WTC11 (cell line): ENCODE results near the gene GCDH. TPM values are rescaled to one million over a fixed set of nuclear protein-coding genes. Genes with fewer than 3 reads are reported as not detected.
A peak's percentile ranks its signal among the peaks of the same experiment; 100 is the strongest.

Source experiments
- ATAC-seq: fragments of 200-7000 bp; cut with Tn5 transposase; 2 replicates; pipeline ENCODE4 v1.10.0; 2021; ENCODE audit warnings: mild to moderate bottlenecking, moderate library complexity
- Bru-seq: library from RNA; stranded (reverse); fragments of 400-500 nt; gene quantifications from one replicate; lab custom pipeline; 2021; lab: Mats Ljungman, UMichigan
- CTCF ChIA-PET: fragments of 300-600 bp; sonication (Branson Sonifier 250); formaldehyde crosslinking; loops from one replicate; lab custom pipeline; 2021; ENCODE audit warnings: antibody characterized with exemption; lab: Charles Lee
- POLR2A ChIA-PET: fragments of 350-600 bp; sonication (Branson Sonifier 250); formaldehyde crosslinking; loops from one replicate; lab custom pipeline; 2021; ENCODE audit warnings: antibody characterized with exemption; lab: Charles Lee
- DNase-seq: peaks from one replicate; pipeline ENCODE4 v3.0.0; 2021; ENCODE audit warnings: low spot score
- H3K27ac Mint-ChIP-seq: 2 replicates; pipeline ENCODE4 v1.8.0; 2021; ENCODE audit warnings: mixed read lengths
- H3K27me3 Mint-ChIP-seq: 2 replicates; pipeline ENCODE4 v1.8.0; 2021; ENCODE audit warnings: low read depth, mild to moderate bottlenecking, moderate library complexity, mixed read lengths
- H3K36me3 Mint-ChIP-seq: 2 replicates; pipeline ENCODE4 v1.8.0; 2021; ENCODE audit warnings: mixed read lengths
- H3K4me1 Mint-ChIP-seq: 2 replicates; pipeline ENCODE4 v1.8.0; 2022; ENCODE audit warnings: mixed read lengths
- H3K4me3 Mint-ChIP-seq: 2 replicates; pipeline ENCODE4 v1.8.0; 2021; ENCODE audit warnings: mild to moderate bottlenecking, moderate library complexity, mixed read lengths
- H3K9me3 Mint-ChIP-seq: 2 replicates; pipeline ENCODE4 v1.8.0; 2021; ENCODE audit warnings: mixed read lengths
- FOXJ3 ChIP-seq: sonication (generic); formaldehyde crosslinking; IDR thresholded peaks from 2 replicates; pipeline ENCODE4 v1.9.0; 2021; ENCODE audit warnings: missing genetic modification reagents, mild to moderate bottlenecking, borderline replicate concordance
- FOXP1 ChIP-seq: sonication (generic); formaldehyde crosslinking; IDR thresholded peaks from 2 replicates; pipeline ENCODE4 v1.8.0; 2022; ENCODE audit warnings: missing genetic modification reagents, mild to moderate bottlenecking, moderate library complexity, borderline replicate concordance
- GABPB1 ChIP-seq: sonication (generic); formaldehyde crosslinking; IDR thresholded peaks from 2 replicates; pipeline ENCODE4 v1.8.1; 2023; ENCODE audit warnings: mild to moderate bottlenecking, missing genetic modification reagents
- IRF2 ChIP-seq: sonication (generic); formaldehyde crosslinking; IDR thresholded peaks from 2 replicates; pipeline ENCODE4 v1.8.0; 2022; ENCODE audit warnings: low read depth, missing genetic modification reagents, borderline replicate concordance
- MYBL2 ChIP-seq: sonication (generic); formaldehyde crosslinking; IDR thresholded peaks from 2 replicates; pipeline ENCODE4 v1.8.1; 2023; ENCODE audit warnings: mild to moderate bottlenecking, moderate library complexity, missing genetic modification reagents
- NFYB ChIP-seq: sonication (generic); formaldehyde crosslinking; conservative IDR thresholded peaks from 2 replicates; pipeline ENCODE4 v1.8.0; 2022; ENCODE audit warnings: low read depth, missing genetic modification reagents
- NR2C2 ChIP-seq: sonication (generic); formaldehyde crosslinking; IDR thresholded peaks from 2 replicates; pipeline ENCODE4 v1.8.0; 2022; ENCODE audit warnings: mild to moderate bottlenecking, missing genetic modification reagents
- PRRX2 ChIP-seq: fragments of 250-450 bp; sonication (Bioruptor Pico); IDR thresholded peaks from 2 replicates; pipeline ENCODE4 v1.8.0; 2021; ENCODE audit warnings: mild to moderate bottlenecking
- SP1 ChIP-seq: sonication (generic); formaldehyde crosslinking; conservative IDR thresholded peaks from 2 replicates; pipeline ENCODE4 v1.8.1; 2022; ENCODE audit warnings: missing genetic modification reagents
- ZNF232 ChIP-seq: sonication (generic); formaldehyde crosslinking; IDR thresholded peaks from 2 replicates; pipeline ENCODE4 v1.8.0; 2022; ENCODE audit warnings: mild to moderate bottlenecking, missing genetic modification reagents
- ZNF317 ChIP-seq: sonication (generic); formaldehyde crosslinking; IDR thresholded peaks from 2 replicates; pipeline ENCODE4 v1.8.1; 2023; ENCODE audit warnings: low read depth, mild to moderate bottlenecking, moderate library complexity, missing genetic modification reagents, borderline replicate concordance
- ZNF416 ChIP-seq: fragments of 250-450 bp; sonication (Bioruptor Pico); IDR thresholded peaks from 2 replicates; pipeline ENCODE4 v1.9.0; 2021; ENCODE audit warnings: mild to moderate bottlenecking, inconsistent platforms
- long read RNA-seq, 3 experiments: library from RNA in 1 of 3; library from capped mRNA in 1 of 3; library from polyadenylated mRNA in 1 of 3; unstranded in 2 of 3; stranded (forward) in 1 of 3; transcript quantifications; one replicate each; pipeline ENCODE4 v2.0.0, GENCODE V29; 2021
- total RNA-seq: library from RNA; stranded (reverse); gene quantifications from 3 replicates; pipeline ENCODE4 v1.2.3, GENCODE V29; 2021
- TF ChIP-seq, protein P1 (sequence below): fragments of 250-450 bp; sonication (Bioruptor Pico); IDR thresholded peaks from 2 replicates; pipeline ENCODE4 v1.9.0; 2021; ENCODE audit warnings: mild to moderate bottlenecking, borderline replicate concordance
- TF ChIP-seq, protein P2 (sequence below): sonication (generic); formaldehyde crosslinking; IDR thresholded peaks from 2 replicates; pipeline ENCODE4 v1.8.1; 2023; ENCODE audit warnings: mild to moderate bottlenecking, missing genetic modification reagents
- TF ChIP-seq, protein P3 (sequence below): fragments of 200-600 bp; IDR thresholded peaks from 2 replicates; pipeline ENCODE4 v1.8.0; 2022; ENCODE audit warnings: antibody characterized with exemption
- TF ChIP-seq, protein P4 (sequence below): sonication (generic); formaldehyde crosslinking; IDR thresholded peaks from 2 replicates; pipeline ENCODE4 v1.8.1; 2022; ENCODE audit warnings: low read depth, mild to moderate bottlenecking, moderate library complexity, missing genetic modification reagents, borderline replicate concordance
- TF ChIP-seq, protein P5 (sequence below): sonication (generic); formaldehyde crosslinking; conservative IDR thresholded peaks from 2 replicates; pipeline ENCODE4 v1.8.1; 2023; ENCODE audit warnings: mild to moderate bottlenecking, low read depth, missing genetic modification reagents, moderate library complexity
- TF ChIP-seq, protein P6 (sequence below): sonication (generic); formaldehyde crosslinking; IDR thresholded peaks from 2 replicates; pipeline ENCODE4 v1.8.0; 2022; ENCODE audit warnings: mild to moderate bottlenecking, missing genetic modification reagents
- TF ChIP-seq, protein P7 (sequence below): sonication (generic); formaldehyde crosslinking; IDR thresholded peaks from 2 replicates; pipeline ENCODE4 v1.8.1; 2022; ENCODE audit warnings: low read depth, missing genetic modification reagents, borderline replicate concordance

The GCDH gene
- total RNA-seq (58.6 to 69.0 TPM (median 59.8 TPM) in 3 replicates), Bru-seq, nascent RNA (percentile 67 among the genes with signal in this experiment)
- long read RNA-seq, experiment 1, transcript GCDH-201 (12 exons, 1,956 nt) = major isoform, 169 of 253 reads
- long read RNA-seq, experiment 1, transcript GCDH-216 (11 exons, 1,867 nt) = minor isoform, 22 of 253 reads
- long read RNA-seq, experiment 1, partial matches to known transcripts = 12 of 253 reads
- long read RNA-seq, experiment 1, other reads (novel, unspliced or antisense) = 49 of 253 reads
- long read RNA-seq, experiment 2, transcript GCDH-201 (12 exons, 1,956 nt) = minor isoform, 10 of 66 reads
- long read RNA-seq, experiment 2, transcript GCDH-216 (11 exons, 1,867 nt) = major isoform, 20 of 66 reads
- long read RNA-seq, experiment 2, partial matches to known transcripts = 21 of 66 reads
- long read RNA-seq, experiment 2, other reads (novel, unspliced or antisense) = 15 of 66 reads
- long read RNA-seq, experiment 3, transcript GCDH-201 (12 exons, 1,956 nt) = major isoform, 28 of 63 reads
- long read RNA-seq, experiment 3, transcript GCDH-216 (11 exons, 1,867 nt) = minor isoform, 8 of 63 reads
- long read RNA-seq, experiment 3, partial matches to known transcripts = 7 of 63 reads
- long read RNA-seq, experiment 3, other reads (novel, unspliced or antisense) = 17 of 63 reads

DNA sequence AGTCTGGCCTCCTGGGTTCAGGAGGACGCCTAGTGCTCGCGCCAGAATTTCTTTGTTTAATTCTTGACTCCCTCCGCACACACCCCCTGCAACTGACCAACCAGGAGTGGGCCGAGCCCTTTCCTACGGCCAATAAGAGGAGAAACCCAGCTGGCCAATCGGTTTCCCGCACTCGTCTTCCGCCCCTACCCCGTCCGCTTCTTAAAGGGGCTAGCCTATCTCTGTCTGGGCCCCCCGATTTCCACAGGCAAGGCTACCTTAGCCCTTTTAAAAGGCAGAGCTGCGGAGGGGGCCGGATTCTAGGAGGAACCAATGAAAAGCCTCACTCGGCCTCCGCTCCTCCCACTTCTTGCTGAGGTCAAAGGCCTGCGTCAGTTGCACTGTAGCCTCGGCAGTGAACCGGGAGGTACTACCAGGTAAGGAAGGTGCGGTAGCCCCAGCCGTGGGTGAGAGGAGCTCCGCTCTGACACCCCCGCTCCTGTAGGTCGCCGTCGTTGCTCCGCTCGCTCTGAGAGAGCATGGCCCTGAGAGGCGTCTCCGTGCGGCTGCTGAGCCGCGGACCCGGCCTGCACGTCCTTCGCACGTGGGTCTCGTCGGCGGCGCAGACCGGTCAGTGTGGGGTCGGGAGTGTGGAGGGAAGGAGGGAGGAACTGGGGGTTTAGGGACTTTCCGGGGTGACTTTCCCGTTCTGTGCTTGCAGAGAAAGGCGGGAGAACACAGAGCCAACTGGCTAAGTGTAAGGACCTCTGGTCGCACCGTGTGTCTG is at the start of gene GCDH:
TSS of gene GCDH (plus strand) at position 374 of the 766 bp plus-strand sequence. CDS start at position 519, 145 bp downstream.
- peak; percentile 96 for ATAC-seq
- Mint-ChIP-seq H3K27ac (peak within 1 kb of the TSS; percentile 96), H3K36me3 (peaks cover 20% of the 10 kb centered on the region), H3K27me3 (peaks cover 20% of the 10 kb centered on the region), H3K9me3 (no peaks in the 10 kb centered on the region), H3K4me3 (peak within 1 kb of the TSS; percentile 99), H3K4me1 (peaks cover 22% of the 10 kb centered on the region)
- POLR2A ChIA-PET = interaction anchor here (0.6 to 2.4 kb wide), 25 partner anchors 8 to 1657 kb away, joined by 3 to 27 read pairs (median 3); partner anchors contain the start of genes CALR, DNASE2, FARSA and GET3
- peak; percentile 98 for DNase-seq
- CTCF ChIA-PET = interaction anchor here (0.6 to 3.4 kb wide), 18 partner anchors 9 to 210 kb away, joined by 3 to 33 read pairs (median 4); partner anchors contain the start of gene RAD23A
- TF ChIP-seq, protein P1, sequence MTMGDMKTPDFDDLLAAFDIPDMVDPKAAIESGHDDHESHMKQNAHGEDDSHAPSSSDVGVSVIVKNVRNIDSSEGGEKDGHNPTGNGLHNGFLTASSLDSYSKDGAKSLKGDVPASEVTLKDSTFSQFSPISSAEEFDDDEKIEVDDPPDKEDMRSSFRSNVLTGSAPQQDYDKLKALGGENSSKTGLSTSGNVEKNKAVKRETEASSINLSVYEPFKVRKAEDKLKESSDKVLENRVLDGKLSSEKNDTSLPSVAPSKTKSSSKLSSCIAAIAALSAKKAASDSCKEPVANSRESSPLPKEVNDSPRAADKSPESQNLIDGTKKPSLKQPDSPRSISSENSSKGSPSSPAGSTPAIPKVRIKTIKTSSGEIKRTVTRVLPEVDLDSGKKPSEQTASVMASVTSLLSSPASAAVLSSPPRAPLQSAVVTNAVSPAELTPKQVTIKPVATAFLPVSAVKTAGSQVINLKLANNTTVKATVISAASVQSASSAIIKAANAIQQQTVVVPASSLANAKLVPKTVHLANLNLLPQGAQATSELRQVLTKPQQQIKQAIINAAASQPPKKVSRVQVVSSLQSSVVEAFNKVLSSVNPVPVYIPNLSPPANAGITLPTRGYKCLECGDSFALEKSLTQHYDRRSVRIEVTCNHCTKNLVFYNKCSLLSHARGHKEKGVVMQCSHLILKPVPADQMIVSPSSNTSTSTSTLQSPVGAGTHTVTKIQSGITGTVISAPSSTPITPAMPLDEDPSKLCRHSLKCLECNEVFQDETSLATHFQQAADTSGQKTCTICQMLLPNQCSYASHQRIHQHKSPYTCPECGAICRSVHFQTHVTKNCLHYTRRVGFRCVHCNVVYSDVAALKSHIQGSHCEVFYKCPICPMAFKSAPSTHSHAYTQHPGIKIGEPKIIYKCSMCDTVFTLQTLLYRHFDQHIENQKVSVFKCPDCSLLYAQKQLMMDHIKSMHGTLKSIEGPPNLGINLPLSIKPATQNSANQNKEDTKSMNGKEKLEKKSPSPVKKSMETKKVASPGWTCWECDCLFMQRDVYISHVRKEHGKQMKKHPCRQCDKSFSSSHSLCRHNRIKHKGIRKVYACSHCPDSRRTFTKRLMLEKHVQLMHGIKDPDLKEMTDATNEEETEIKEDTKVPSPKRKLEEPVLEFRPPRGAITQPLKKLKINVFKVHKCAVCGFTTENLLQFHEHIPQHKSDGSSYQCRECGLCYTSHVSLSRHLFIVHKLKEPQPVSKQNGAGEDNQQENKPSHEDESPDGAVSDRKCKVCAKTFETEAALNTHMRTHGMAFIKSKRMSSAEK (CRISPR knock-in tag) = no peak
- TF ChIP-seq, protein P2, sequence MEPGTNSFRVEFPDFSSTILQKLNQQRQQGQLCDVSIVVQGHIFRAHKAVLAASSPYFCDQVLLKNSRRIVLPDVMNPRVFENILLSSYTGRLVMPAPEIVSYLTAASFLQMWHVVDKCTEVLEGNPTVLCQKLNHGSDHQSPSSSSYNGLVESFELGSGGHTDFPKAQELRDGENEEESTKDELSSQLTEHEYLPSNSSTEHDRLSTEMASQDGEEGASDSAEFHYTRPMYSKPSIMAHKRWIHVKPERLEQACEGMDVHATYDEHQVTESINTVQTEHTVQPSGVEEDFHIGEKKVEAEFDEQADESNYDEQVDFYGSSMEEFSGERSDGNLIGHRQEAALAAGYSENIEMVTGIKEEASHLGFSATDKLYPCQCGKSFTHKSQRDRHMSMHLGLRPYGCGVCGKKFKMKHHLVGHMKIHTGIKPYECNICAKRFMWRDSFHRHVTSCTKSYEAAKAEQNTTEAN (CRISPR knock-in tag) = no peak
- TF ChIP-seq ZNF232 (0 out of 2 replicates have a peak, but pooled peaks have one; percentile 27), PRRX2 (no peak), MYBL2 (CRISPR knock-in tag) (no peak), GABPB1 (peak; percentile 52; the same call in 1 of the 2 replicates), IRF2 (CRISPR knock-in tag) (no peak), FOXP1 (no peak), SP1 (CRISPR knock-in tag) (peak; percentile 98), ZNF317 (CRISPR knock-in tag) (no peak), NR2C2 (CRISPR knock-in tag) (peak; percentile 57; the same call in 1 of the 2 replicates), NFYB (peak; percentile 71), ZNF416 (no peak), FOXJ3 (CRISPR knock-in tag) (no peak)
- TF ChIP-seq, protein P3, sequence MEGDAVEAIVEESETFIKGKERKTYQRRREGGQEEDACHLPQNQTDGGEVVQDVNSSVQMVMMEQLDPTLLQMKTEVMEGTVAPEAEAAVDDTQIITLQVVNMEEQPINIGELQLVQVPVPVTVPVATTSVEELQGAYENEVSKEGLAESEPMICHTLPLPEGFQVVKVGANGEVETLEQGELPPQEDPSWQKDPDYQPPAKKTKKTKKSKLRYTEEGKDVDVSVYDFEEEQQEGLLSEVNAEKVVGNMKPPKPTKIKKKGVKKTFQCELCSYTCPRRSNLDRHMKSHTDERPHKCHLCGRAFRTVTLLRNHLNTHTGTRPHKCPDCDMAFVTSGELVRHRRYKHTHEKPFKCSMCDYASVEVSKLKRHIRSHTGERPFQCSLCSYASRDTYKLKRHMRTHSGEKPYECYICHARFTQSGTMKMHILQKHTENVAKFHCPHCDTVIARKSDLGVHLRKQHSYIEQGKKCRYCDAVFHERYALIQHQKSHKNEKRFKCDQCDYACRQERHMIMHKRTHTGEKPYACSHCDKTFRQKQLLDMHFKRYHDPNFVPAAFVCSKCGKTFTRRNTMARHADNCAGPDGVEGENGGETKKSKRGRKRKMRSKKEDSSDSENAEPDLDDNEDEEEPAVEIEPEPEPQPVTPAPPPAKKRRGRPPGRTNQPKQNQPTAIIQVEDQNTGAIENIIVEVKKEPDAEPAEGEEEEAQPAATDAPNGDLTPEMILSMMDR = no peak
- TF ChIP-seq, protein P4, sequence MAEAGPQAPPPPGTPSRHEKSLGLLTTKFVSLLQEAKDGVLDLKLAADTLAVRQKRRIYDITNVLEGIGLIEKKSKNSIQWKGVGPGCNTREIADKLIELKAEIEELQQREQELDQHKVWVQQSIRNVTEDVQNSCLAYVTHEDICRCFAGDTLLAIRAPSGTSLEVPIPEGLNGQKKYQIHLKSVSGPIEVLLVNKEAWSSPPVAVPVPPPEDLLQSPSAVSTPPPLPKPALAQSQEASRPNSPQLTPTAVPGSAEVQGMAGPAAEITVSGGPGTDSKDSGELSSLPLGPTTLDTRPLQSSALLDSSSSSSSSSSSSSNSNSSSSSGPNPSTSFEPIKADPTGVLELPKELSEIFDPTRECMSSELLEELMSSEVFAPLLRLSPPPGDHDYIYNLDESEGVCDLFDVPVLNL (CRISPR knock-in tag) = no peak
- TF ChIP-seq, protein P5, sequence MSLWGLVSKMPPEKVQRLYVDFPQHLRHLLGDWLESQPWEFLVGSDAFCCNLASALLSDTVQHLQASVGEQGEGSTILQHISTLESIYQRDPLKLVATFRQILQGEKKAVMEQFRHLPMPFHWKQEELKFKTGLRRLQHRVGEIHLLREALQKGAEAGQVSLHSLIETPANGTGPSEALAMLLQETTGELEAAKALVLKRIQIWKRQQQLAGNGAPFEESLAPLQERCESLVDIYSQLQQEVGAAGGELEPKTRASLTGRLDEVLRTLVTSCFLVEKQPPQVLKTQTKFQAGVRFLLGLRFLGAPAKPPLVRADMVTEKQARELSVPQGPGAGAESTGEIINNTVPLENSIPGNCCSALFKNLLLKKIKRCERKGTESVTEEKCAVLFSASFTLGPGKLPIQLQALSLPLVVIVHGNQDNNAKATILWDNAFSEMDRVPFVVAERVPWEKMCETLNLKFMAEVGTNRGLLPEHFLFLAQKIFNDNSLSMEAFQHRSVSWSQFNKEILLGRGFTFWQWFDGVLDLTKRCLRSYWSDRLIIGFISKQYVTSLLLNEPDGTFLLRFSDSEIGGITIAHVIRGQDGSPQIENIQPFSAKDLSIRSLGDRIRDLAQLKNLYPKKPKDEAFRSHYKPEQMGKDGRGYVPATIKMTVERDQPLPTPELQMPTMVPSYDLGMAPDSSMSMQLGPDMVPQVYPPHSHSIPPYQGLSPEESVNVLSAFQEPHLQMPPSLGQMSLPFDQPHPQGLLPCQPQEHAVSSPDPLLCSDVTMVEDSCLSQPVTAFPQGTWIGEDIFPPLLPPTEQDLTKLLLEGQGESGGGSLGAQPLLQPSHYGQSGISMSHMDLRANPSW (CRISPR knock-in tag) = no peak
- TF ChIP-seq, protein P6, sequence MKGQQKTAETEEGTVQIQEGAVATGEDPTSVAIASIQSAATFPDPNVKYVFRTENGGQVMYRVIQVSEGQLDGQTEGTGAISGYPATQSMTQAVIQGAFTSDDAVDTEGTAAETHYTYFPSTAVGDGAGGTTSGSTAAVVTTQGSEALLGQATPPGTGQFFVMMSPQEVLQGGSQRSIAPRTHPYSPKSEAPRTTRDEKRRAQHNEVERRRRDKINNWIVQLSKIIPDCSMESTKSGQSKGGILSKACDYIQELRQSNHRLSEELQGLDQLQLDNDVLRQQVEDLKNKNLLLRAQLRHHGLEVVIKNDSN = peak; percentile 58; the same call in 1 of the 2 replicates
- TF ChIP-seq, protein P7, sequence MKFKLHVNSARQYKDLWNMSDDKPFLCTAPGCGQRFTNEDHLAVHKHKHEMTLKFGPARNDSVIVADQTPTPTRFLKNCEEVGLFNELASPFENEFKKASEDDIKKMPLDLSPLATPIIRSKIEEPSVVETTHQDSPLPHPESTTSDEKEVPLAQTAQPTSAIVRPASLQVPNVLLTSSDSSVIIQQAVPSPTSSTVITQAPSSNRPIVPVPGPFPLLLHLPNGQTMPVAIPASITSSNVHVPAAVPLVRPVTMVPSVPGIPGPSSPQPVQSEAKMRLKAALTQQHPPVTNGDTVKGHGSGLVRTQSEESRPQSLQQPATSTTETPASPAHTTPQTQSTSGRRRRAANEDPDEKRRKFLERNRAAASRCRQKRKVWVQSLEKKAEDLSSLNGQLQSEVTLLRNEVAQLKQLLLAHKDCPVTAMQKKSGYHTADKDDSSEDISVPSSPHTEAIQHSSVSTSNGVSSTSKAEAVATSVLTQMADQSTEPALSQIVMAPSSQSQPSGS (CRISPR knock-in tag) = no peak
